Activated naive CD8-positive, alpha-beta T cell treated with anti-CD3 and anti-CD28 coated beads for 36 hours (primary cell): Measurements from ENCODE around the gene HBA2. TPM values are rescaled to one million over a fixed set of nuclear protein-coding genes. Genes with fewer than 3 reads are reported as not detected.
"Not testable (repeated sequence)": the region's sequence is repeated elsewhere in the genome, so short reads cannot be mapped to it uniquely, and the experiment has no call there.

ENCODE experiments used
- DNase-seq: peaks from one replicate; pipeline ENCODE4 v3.0.0; 2021
- H3K27ac Mint-ChIP-seq: one replicate; pipeline ENCODE4 v1.8.0; 2022; ENCODE audit warnings: mild to moderate bottlenecking, moderate library complexity, mixed read lengths
- H3K27me3 Mint-ChIP-seq: one replicate; pipeline ENCODE4 v1.8.0; 2022; ENCODE audit warnings: mild to moderate bottlenecking, mixed read lengths
- H3K36me3 Mint-ChIP-seq: one replicate; pipeline ENCODE4 v1.8.0; 2021; ENCODE audit warnings: mild to moderate bottlenecking, mixed read lengths
- H3K4me1 Mint-ChIP-seq: one replicate; pipeline ENCODE4 v1.8.0; 2021; ENCODE audit warnings: mixed read lengths
- H3K4me3 Mint-ChIP-seq: one replicate; pipeline ENCODE4 v1.8.0; 2022; ENCODE audit warnings: mild to moderate bottlenecking, moderate library complexity, mixed read lengths
- H3K9me3 Mint-ChIP-seq: one replicate; pipeline ENCODE4 v1.8.0; 2022; ENCODE audit warnings: mixed read lengths
- total RNA-seq, 2 experiments: library from RNA; stranded (reverse); gene quantifications; one replicate each; pipeline ENCODE4 v1.2.3, GENCODE V29; 2021

Gene HBA2
- total RNA-seq, 2 experiments from 2014 or later, result not detected

- Mint-ChIP-seq H3K36me3 (no peaks in the 10 kb centered on the region), H3K9me3 (no peaks in the 10 kb centered on the region), H3K27ac (no peak overlapping the region), H3K27me3 (peaks cover 65% of the 10 kb centered on the region), H3K4me3 (no peak overlapping the region), H3K4me1 (no peaks in the 10 kb centered on the region)
- DNase-seq, result no peak
Observed at GRCh38 chr16:164827-165538, 7.7 kb upstream of the HBA2 start.

GRCh38 chr16:165539-166374 is 6.9 kb upstream of the HBA2 start, which contains the start of gene HBM:
TSS of gene HBM (plus strand) at chr16:165978. CDS start at chr16:165998, 20 bp downstream.
- peaks cover 4% of the 10 kb centered on the region for H3K4me1 Mint-ChIP-seq
- DNase-seq, result peak; percentile 19
- H3K27me3 Mint-ChIP-seq, result peaks cover 73% of the 10 kb centered on the region
- no peak within 1 kb of the TSS for H3K27ac Mint-ChIP-seq
- no peaks in the 10 kb centered on the region for H3K9me3 Mint-ChIP-seq
- no peaks in the 10 kb centered on the region for H3K36me3 Mint-ChIP-seq
- peak within 1 kb of the TSS; percentile 32 for H3K4me3 Mint-ChIP-seq

- peaks cover 4% of the 10 kb centered on the region for H3K4me1 Mint-ChIP-seq
- peaks cover 74% of the 10 kb centered on the region for H3K27me3 Mint-ChIP-seq
Observed at GRCh38 chr16:166375-167121, 6.1 kb upstream of the HBA2 start.

GRCh38 chr16:167122-167690 is 5.5 kb upstream of the HBA2 start:
- no peak for DNase-seq
- Mint-ChIP-seq H3K4me3 (no peak overlapping the region), H3K27me3 (peaks cover 75% of the 10 kb centered on the region), H3K27ac (no peak overlapping the region), H3K36me3 (no peaks in the 10 kb centered on the region), H3K4me1 (peaks cover 4% of the 10 kb centered on the region), H3K9me3 (no peaks in the 10 kb centered on the region)

More at GRCh38 chr16:166375-167121, 6.1 kb upstream of the HBA2 start:
- H3K36me3 Mint-ChIP-seq, result no peaks in the 10 kb centered on the region
- no peak for DNase-seq
- no peak overlapping the region for H3K4me3 Mint-ChIP-seq
- no peak overlapping the region for H3K27ac Mint-ChIP-seq
- H3K9me3 Mint-ChIP-seq, result no peaks in the 10 kb centered on the region

GRCh38 chr16:168424-168823 is 4.3 kb upstream of the HBA2 start:
- Mint-ChIP-seq H3K36me3 (no peaks in the 10 kb centered on the region), H3K27ac (no peak overlapping the region)

GRCh38 chr16:169014-169413 is 3.7 kb upstream of the HBA2 start:
- Mint-ChIP-seq H3K27ac (no peak overlapping the region), H3K36me3 (no peaks in the 10 kb centered on the region), H3K9me3 (no peaks in the 10 kb centered on the region), H3K4me3 (no peak overlapping the region), H3K27me3 (peaks cover 76% of the 10 kb centered on the region), H3K4me1 (peaks cover 6% of the 10 kb centered on the region)
- no peak for DNase-seq

More at GRCh38 chr16:168424-168823, 4.3 kb upstream of the HBA2 start:
- H3K4me1 Mint-ChIP-seq, result peaks cover 4% of the 10 kb centered on the region
- H3K27me3 Mint-ChIP-seq, result peaks cover 74% of the 10 kb centered on the region
- no peak for DNase-seq
- H3K4me3 Mint-ChIP-seq, result no peak overlapping the region
- H3K9me3 Mint-ChIP-seq, result no peaks in the 10 kb centered on the region

GRCh38 chr16:170088-170507 is 2.6 kb upstream of the HBA2 start:
- peaks cover 85% of the 10 kb centered on the region for H3K27me3 Mint-ChIP-seq
- not testable (repeated sequence) for H3K4me1 Mint-ChIP-seq, DNase-seq, H3K9me3 Mint-ChIP-seq, H3K27ac Mint-ChIP-seq, H3K4me3 Mint-ChIP-seq, H3K36me3 Mint-ChIP-seq

GRCh38 chr16:170788-171187 is 1.9 kb upstream of the HBA2 start:
- no peaks in the 10 kb centered on the region for H3K36me3 Mint-ChIP-seq
- H3K4me3 Mint-ChIP-seq, result no peak overlapping the region
- no peak overlapping the region for H3K27ac Mint-ChIP-seq
- no peak for DNase-seq
- peaks cover 10% of the 10 kb centered on the region for H3K4me1 Mint-ChIP-seq
- H3K9me3 Mint-ChIP-seq, result no peaks in the 10 kb centered on the region
- H3K27me3 Mint-ChIP-seq, result peaks cover 84% of the 10 kb centered on the region

- peaks cover 72% of the 10 kb centered on the region for H3K27me3 Mint-ChIP-seq
- DNase-seq, H3K9me3 Mint-ChIP-seq, H3K27ac Mint-ChIP-seq, H3K4me3 Mint-ChIP-seq, H3K36me3 Mint-ChIP-seq: not testable (repeated sequence)
- H3K4me1 Mint-ChIP-seq, result peaks cover 15% of the 10 kb centered on the region
Observed at GRCh38 chr16:173211-173854, 657 bp downstream of the HBA2 start.

GRCh38 chr16:173928-174769 is 1.5 kb downstream of the HBA2 start:
- DNase-seq, H3K36me3 Mint-ChIP-seq, H3K9me3 Mint-ChIP-seq, H3K4me3 Mint-ChIP-seq, H3K27ac Mint-ChIP-seq: not testable (repeated sequence)
- H3K27me3 Mint-ChIP-seq, result peaks cover 71% of the 10 kb centered on the region
- H3K4me1 Mint-ChIP-seq, result peaks cover 15% of the 10 kb centered on the region

GRCh38 chr16:175011-175949 is 2.6 kb downstream of the HBA2 start:
- H3K4me1 Mint-ChIP-seq, result peaks cover 12% of the 10 kb centered on the region
- no peaks in the 10 kb centered on the region for H3K9me3 Mint-ChIP-seq
- no peaks in the 10 kb centered on the region for H3K36me3 Mint-ChIP-seq
- H3K27ac Mint-ChIP-seq, result no peak overlapping the region
- DNase-seq, result no peak
- peaks cover 70% of the 10 kb centered on the region for H3K27me3 Mint-ChIP-seq
- no peak overlapping the region for H3K4me3 Mint-ChIP-seq

GRCh38 chr16:176006-176405 is 3.3 kb downstream of the HBA2 start:
- Mint-ChIP-seq H3K27me3 (peaks cover 63% of the 10 kb centered on the region), H3K4me1 (peaks cover 12% of the 10 kb centered on the region)
- not testable (repeated sequence) for DNase-seq, H3K36me3 Mint-ChIP-seq, H3K27ac Mint-ChIP-seq, H3K9me3 Mint-ChIP-seq, H3K4me3 Mint-ChIP-seq
